A549 (cell line): Measurements from ENCODE around the gene SLC26A2. TPM values are rescaled to one million over a fixed set of nuclear protein-coding genes. Genes with fewer than 3 reads are reported as not detected.
"Not testable (repeated sequence)": the region's sequence is repeated elsewhere in the genome, so short reads cannot be mapped to it uniquely, and the experiment has no call there.

Experiments
- ATAC-seq, 2 experiments: fragments of 200-7000 bp in 1 of 2; fragments of >200 bp in 1 of 2; cut with Nextera tagmentation in 1 of 2; cut with Tn5 transposase in 1 of 2; 3 replicates each; pipeline versions ENCODE4 v1.8.0 to v1.9.1; 2018 to 2020; ENCODE audit warnings: mild to moderate bottlenecking in 1 of 2, moderate library complexity in 1 of 2
- CTCF ChIA-PET: fragments of 300-600 bp; sonication (Branson Sonifier 250); formaldehyde crosslinking; extraction: SDS; loops from one replicate; lab custom pipeline; 2021; ENCODE audit warnings: antibody characterized with exemption, inconsistent platforms; lab: Yijun Ruan, JAX
- POLR2A ChIA-PET: fragments of 350-600 bp; formaldehyde crosslinking; extraction: SDS; loops from one replicate; lab custom pipeline; 2021; ENCODE audit warnings: antibody characterized with exemption, inconsistent platforms; lab: Yijun Ruan, JAX
- DNase-seq, 2 experiments: peaks; one replicate each; pipeline versions ENCODE4 v3.0.0 to v3.0.0-alpha.2; 2011 to 2016; ENCODE audit warnings: low read depth in 1 of 2, low spot score in 1 of 2
- FAIRE-seq: peaks from 2 replicates; lab custom pipeline; 2011; peaks lifted over from hg19 to GRCh38; lab: Jason Lieb, UNC
- H3K27ac ChIP-seq, 2 experiments: fragments of >200 bp; sonication (Bioruptor Twin); formaldehyde crosslinking; 3 replicates each; pipeline ENCODE4 v1.5.1; 2016 to 2017
- H3K4me1 ChIP-seq: fragments of >200 bp; sonication (Bioruptor Twin); formaldehyde crosslinking; 3 replicates; pipeline ENCODE4 v1.6.1; 2016
- H3K4me2 ChIP-seq: fragments of >200 bp; sonication (Bioruptor Twin); formaldehyde crosslinking; 3 replicates; pipeline ENCODE4 v1.6.1; 2016
- H3K4me3 ChIP-seq: fragments of >200 bp; sonication (Bioruptor Twin); formaldehyde crosslinking; 3 replicates; pipeline ENCODE4 v1.5.1; 2016
- H3K9me3 ChIP-seq: fragments of >200 bp; sonication (Bioruptor Twin); formaldehyde crosslinking; 3 replicates; pipeline ENCODE4 v1.6.1; 2016
- BCL3 ChIP-seq: fragments of >200 bp; sonication (Bioruptor Twin); formaldehyde crosslinking; IDR thresholded peaks from 3 replicates; pipeline ENCODE4 v1.6.1; 2016
- CBX8 ChIP-seq: fragments of 200-600 bp; sonication (generic); IDR thresholded peaks from 2 replicates; pipeline ENCODE4 v1.6.1; 2016
- CEBPB ChIP-seq, 2 experiments: fragments of >200 bp in 1 of 2; sonication (Bioruptor Twin) in 1 of 2; formaldehyde crosslinking in 1 of 2; IDR thresholded peaks; 2 replicates each; pipeline ENCODE4 v1.6.1; 2012 to 2016
- ESRRA ChIP-seq: fragments of 150-350 bp; IDR thresholded peaks from 2 replicates; pipeline ENCODE4 v1.6.1; 2014; ENCODE audit warnings: mild to moderate bottlenecking, low read length, borderline replicate concordance
- HES2 ChIP-seq: fragments of >200 bp; sonication (Bioruptor Twin); formaldehyde crosslinking; IDR thresholded peaks from 2 replicates; pipeline ENCODE4 v1.6.1; 2016
- HOXB13 ChIP-seq: fragments of 250-450 bp; sonication (Bioruptor Pico); IDR thresholded peaks from 2 replicates; pipeline ENCODE4 v1.5.0; 2020; ENCODE audit warnings: low read depth, mild to moderate bottlenecking, moderate library complexity
- JUN ChIP-seq, 2 experiments: fragments of >200 bp; sonication (Bioruptor Twin); formaldehyde crosslinking; IDR thresholded peaks; 2 replicates in 1 of 2; 3 replicates in 1 of 2; pipeline ENCODE4 v1.6.1; 2016 to 2017
- KDM1A ChIP-seq: fragments of 200-600 bp; sonication (generic); IDR thresholded peaks from 2 replicates; pipeline ENCODE4 v1.6.1; 2016; ENCODE audit warnings: low read depth, mild to moderate bottlenecking
- MAZ ChIP-seq: fragments of 150-350 bp; IDR thresholded peaks from 2 replicates; pipeline ENCODE4 v1.6.1; 2014; ENCODE audit warnings: antibody characterized with exemption, low read depth, low read length, borderline replicate concordance
- NFE2L2 ChIP-seq: fragments of 150-350 bp; conservative IDR thresholded peaks from 2 replicates; pipeline ENCODE4 v1.6.1; 2014; ENCODE audit warnings: low read length
- NPAS2 ChIP-seq: fragments of 250-450 bp; sonication (Bioruptor Pico); IDR thresholded peaks from 2 replicates; pipeline ENCODE4 v1.8.0; 2022; ENCODE audit warnings: mild to moderate bottlenecking, moderate library complexity, borderline replicate concordance
- NR3C1 ChIP-seq: fragments of >200 bp; sonication (Bioruptor Twin); formaldehyde crosslinking; IDR thresholded peaks from 3 replicates; pipeline ENCODE4 v1.6.1; 2017
- POLR2AphosphoS2 ChIP-seq: conservative IDR thresholded peaks from 2 replicates; pipeline ENCODE4 v1.6.1; 2012; ENCODE audit warnings: low read length, improper control_type of control experiment, inconsistent platforms
- RARB ChIP-seq: fragments of 250-450 bp; sonication (Bioruptor Pico); IDR thresholded peaks from 2 replicates; pipeline ENCODE4 v1.8.0; 2021; ENCODE audit warnings: mild to moderate bottlenecking, moderate library complexity
- RCOR1 ChIP-seq: fragments of 150-350 bp; IDR thresholded peaks from 2 replicates; pipeline ENCODE4 v1.6.1; 2014; ENCODE audit warnings: antibody characterized with exemption, low read length, low read depth
- RFX5 ChIP-seq: fragments of 450-650 bp; IDR thresholded peaks from 2 replicates; pipeline ENCODE4 v1.7.1; 2014; ENCODE audit warnings: antibody characterized with exemption, mild to moderate bottlenecking, moderate library complexity
- SREBF2 ChIP-seq: fragments of 450-650 bp; IDR thresholded peaks from 2 replicates; pipeline ENCODE4 v1.6.1; 2014; ENCODE audit warnings: mild to moderate bottlenecking, moderate library complexity
- TP53 ChIP-seq: fragments of 250-450 bp; sonication (Bioruptor Pico); IDR thresholded peaks from 2 replicates; pipeline ENCODE4 v1.5.0; 2021; ENCODE audit warnings: mild to moderate bottlenecking, moderate library complexity
- ZFP36 ChIP-seq: fragments of 450-650 bp; IDR thresholded peaks from 2 replicates; pipeline ENCODE4 v1.6.1; 2014; ENCODE audit warnings: borderline replicate concordance; ENCODE audit not compliant: partially characterized antibody
- ZNF302 ChIP-seq: fragments of 250-450 bp; sonication (Bioruptor Pico); IDR thresholded peaks from 2 replicates; pipeline ENCODE4 v1.9.0; 2021; ENCODE audit warnings: inconsistent platforms, mild to moderate bottlenecking, moderate library complexity
- ZSCAN20 ChIP-seq: fragments of 250-450 bp; sonication (Bioruptor Pico); IDR thresholded peaks from 2 replicates; pipeline ENCODE4 v1.8.0; 2022; ENCODE audit warnings: mild to moderate bottlenecking, moderate library complexity
- WGBS: methylation state at CpG from one replicate; pipeline ENCODE4 v1.1.6; 2017; ENCODE audit errors: missing lambda C conversion rate; 5-methylcytosine and 5-hydroxymethylcytosine counted together
- polyA plus RNA-seq, 4 experiments: library from polyadenylated mRNA; depleted of rRNA in 3 of 4; stranded (reverse); fragments of >200 nt; fragmentation: RNase III in 1 of 4; extraction: RNeasy Plus Mini Kit Qiagen cat#74134 plus additional on column Dnase treatment in 1 of 4; gene quantifications; 2 replicates in 3 of 4; 3 replicates in 1 of 4; pipeline ENCODE4 v1.2.3, GENCODE V29; 2011 to 2017

Gene SLC26A2
- polyA plus RNA-seq, 2 of the 4 experiments (the other 2 are of a cell fraction): 31.9 to 32.2 TPM

- TF ChIP-seq RARB (CRISPR knock-in tag) (no peak), HES2 (no peak), CEBPB (IDR thresholded peaks at IDR 0.05) (peak in 1 of 2 experiments; percentile 22; a peak in 1 of 4 replicates)
- H3K4me3 ChIP-seq: no peak overlapping the region
- H3K27ac ChIP-seq: peak overlapping the region; percentile 85 to 91
- POLR2A ChIA-PET: no interaction called here
- no peak overlapping the region for H3K4me2 ChIP-seq
- no peaks in the 10 kb centered on the region for H3K9me3 ChIP-seq
- FAIRE-seq: no peak
- H3K4me1 ChIP-seq: peaks cover 64% of the 10 kb centered on the region
- no peak for DNase-seq
- CTCF ChIA-PET: no interaction called here
- WGBS: 93% methylated on average over 4 of the region's 4 CpGs
- no peak for ATAC-seq
Observed at GRCh38 chr5:149941795-149942194, 18.8 kb upstream of the SLC26A2 start.

- DNase-seq (no peak), ATAC-seq (no peak), FAIRE-seq (no peak)
- H3K27ac ChIP-seq: peak overlapping the region; percentile 85 to 91; a peak in 5 of 6 replicates
- H3K4me2 ChIP-seq: no peak overlapping the region
- peaks cover 60% of the 10 kb centered on the region for H3K4me1 ChIP-seq
- ChIA-PET CTCF (no interaction called here), POLR2A (no interaction called here)
- no peaks in the 10 kb centered on the region for H3K9me3 ChIP-seq
- no peak overlapping the region for H3K4me3 ChIP-seq
- TF ChIP-seq BCL3 (no peak), CBX8 (no peak), ZFP36 (no peak), JUN (IDR thresholded peaks at IDR 0.05) (no peak), ZNF302 (CRISPR knock-in tag) (no peak), ZSCAN20 (CRISPR knock-in tag) (no peak), NFE2L2 (no peak), MAZ (no peak), RFX5 (no peak), NR3C1 (no peak), NPAS2 (CRISPR knock-in tag) (no peak), ESRRA (no peak), TP53 (no peak), SREBF2 (no peak), RCOR1 (no peak), POLR2AphosphoS2 (no peak), CEBPB (IDR thresholded peaks at IDR 0.05) (no peak), KDM1A (no peak), HOXB13 (CRISPR knock-in tag) (no peak)
- WGBS: 93% methylated on average over 2 of the region's 2 CpGs
Observed at GRCh38 chr5:149942199-149942598, 18.4 kb upstream of the SLC26A2 start.

GRCh38 chr5:149942741-149943169 lies 17.8 kb upstream of the SLC26A2 start:
- 0 out of 3 replicates have a peak overlapping the region, but pooled peaks have one; percentile 4 for H3K4me2 ChIP-seq
- DNase-seq, FAIRE-seq, ATAC-seq, POLR2A ChIA-PET, H3K4me3 ChIP-seq, H3K9me3 ChIP-seq: not testable (repeated sequence)
- peak overlapping the region; percentile 85 to 91; a peak in 5 of 6 replicates for H3K27ac ChIP-seq
- 72% methylated on average over 4 of the region's 4 CpGs for WGBS
- CTCF ChIA-PET: interaction anchor here (5.0 kb wide), 1 partner anchor 17 kb away, joined by 54 read pairs; the partner anchor contains the start of gene SLC26A2
- peaks cover 55% of the 10 kb centered on the region for H3K4me1 ChIP-seq

- ATAC-seq, FAIRE-seq, H3K9me3 ChIP-seq, H3K4me3 ChIP-seq, DNase-seq: not testable (repeated sequence)
- 76% methylated on average over 6 of the region's 6 CpGs for WGBS
- POLR2A ChIA-PET: interaction anchor here (1.0 kb wide), 1 partner anchor 15 kb away, joined by 3 read pairs; no protein-coding TSS in a partner anchor
- Histone ChIP-seq H3K4me2 (peak overlapping the region; percentile 19; the same call in 1 of the 3 replicates), H3K27ac (peak overlapping the region; percentile 85 to 91; a peak in 5 of 6 replicates), H3K4me1 (peaks cover 49% of the 10 kb centered on the region)
- CTCF ChIA-PET: interaction anchor here (1.7 to 5.0 kb wide), 3 partner anchors 9 to 109 kb away, joined by 5 to 54 read pairs (median 25); partner anchors contain the start of gene SLC26A2
Observed at GRCh38 chr5:149943177-149943949, 17.2 kb upstream of the SLC26A2 start.
